Kidney epithelial cell (primary cell): ENCODE results near the gene NIPBL. TPM values are rescaled to one million over a fixed set of nuclear protein-coding genes. Genes with fewer than 3 reads are reported as not detected.
"Not testable (repeated sequence)": the region's sequence is repeated elsewhere in the genome, so short reads cannot be mapped to it uniquely, and the experiment has no call there.

ENCODE experiments used
- DNase-seq: peaks from one replicate; pipeline ENCODE4 v3.0.0-alpha.2; 2010; ENCODE audit warnings: low read depth
- H3K27me3 ChIP-seq: 2 replicates; pipeline ENCODE4 v1.6.0; 2011; ENCODE audit warnings: low read length; ENCODE audit not compliant: control insufficient read depth, insufficient read depth
- H3K36me3 ChIP-seq: 2 replicates; pipeline ENCODE4 v1.5.1; 2011; ENCODE audit warnings: low read length; ENCODE audit not compliant: control insufficient read depth, insufficient read depth
- H3K4me3 ChIP-seq: 2 replicates; pipeline ENCODE4 v1.5.1; 2011; ENCODE audit warnings: low read depth, mild to moderate bottlenecking, control low read depth, low read length
- CTCF ChIP-seq: IDR thresholded peaks from 2 replicates; pipeline ENCODE4 v1.5.1; 2011; ENCODE audit warnings: mild to moderate bottlenecking, moderate library complexity, low read length, control low read depth, inconsistent platforms; ENCODE audit not compliant: insufficient read depth, poor library complexity, severe bottlenecking
- total RNA-seq: library from RNA; depleted of rRNA; stranded (reverse); fragments of >200 nt; gene quantifications from 2 replicates; pipeline ENCODE4 v1.2.3, GENCODE V29; 2015

The NIPBL gene
- total RNA-seq, 1 donor from 2014 or later = 21.1 TPM

DNA sequence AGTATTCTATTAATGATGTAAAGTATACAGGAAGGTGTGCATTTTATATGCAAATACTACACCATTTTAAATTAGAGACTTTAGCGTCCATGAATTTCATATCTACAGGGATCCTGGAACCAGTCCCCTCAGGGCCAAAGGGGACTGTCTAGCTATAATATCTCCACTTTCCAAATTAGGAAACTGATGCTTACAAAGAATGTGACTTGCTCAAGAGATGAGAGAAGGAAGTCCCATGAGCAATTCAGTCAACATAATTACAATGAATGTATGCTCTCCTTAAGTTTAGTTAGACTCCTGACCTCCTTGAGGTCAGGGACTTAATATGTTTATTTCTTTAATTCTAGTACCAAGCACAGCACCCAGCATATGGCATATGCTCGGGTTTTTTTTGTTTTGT, 23.7 kb downstream of the NIPBL start:
- no peak for DNase-seq

GRCh38 chr5:36901077-36901476, 24.5 kb downstream of the NIPBL start:
- H3K27me3 ChIP-seq, H3K4me3 ChIP-seq, H3K36me3 ChIP-seq, DNase-seq: not testable (repeated sequence)

More for the DNA sequence above, 23.7 kb downstream of the NIPBL start:
- no peak for TF ChIP-seq CTCF
- H3K36me3 ChIP-seq = no peaks in the 10 kb centered on the region
- H3K4me3 ChIP-seq = no peak overlapping the region
- no peaks in the 10 kb centered on the region for H3K27me3 ChIP-seq

- Histone ChIP-seq H3K4me3 (no peak overlapping the region), H3K36me3 (no peaks in the 10 kb centered on the region), H3K27me3 (no peaks in the 10 kb centered on the region)
- TF ChIP-seq CTCF = no peak
- no peak for DNase-seq
These were observed 25.3 kb downstream of the NIPBL start for GRCh38 chr5:36901856-36902255.

GRCh38 chr5:36902353-36902752, 25.8 kb downstream of the NIPBL start:
- H3K27me3 ChIP-seq = no peaks in the 10 kb centered on the region
- no peaks in the 10 kb centered on the region for H3K36me3 ChIP-seq
- DNase-seq = no peak
- no peak overlapping the region for H3K4me3 ChIP-seq
- no peak for TF ChIP-seq CTCF

DNA sequence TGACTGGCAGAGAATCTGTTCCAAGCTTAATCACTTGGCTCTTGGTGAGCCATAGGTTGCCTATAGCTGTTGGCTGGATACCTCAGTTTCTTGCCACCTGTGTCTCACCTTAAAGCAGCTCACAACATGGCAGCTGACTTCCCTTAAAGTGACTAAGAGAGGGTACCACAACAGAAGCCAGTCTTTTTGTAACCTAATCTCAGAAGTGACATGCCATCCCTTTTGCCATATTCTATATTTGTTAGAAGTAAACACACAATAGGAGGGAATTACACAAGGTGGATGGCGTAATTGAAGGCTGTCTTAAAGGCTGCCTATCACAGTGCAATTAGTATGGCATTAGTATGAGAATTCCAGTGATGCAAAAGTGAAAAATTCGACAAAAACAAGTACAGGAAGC, 28.1 kb downstream of the NIPBL start:
- no peaks in the 10 kb centered on the region for H3K27me3 ChIP-seq
- TF ChIP-seq CTCF = no peak
- H3K4me3 ChIP-seq = no peak overlapping the region
- DNase-seq = no peak
- H3K36me3 ChIP-seq = no peaks in the 10 kb centered on the region

- TF ChIP-seq CTCF = no peak
- no peak for DNase-seq
- no peak overlapping the region for H3K4me3 ChIP-seq
- no peaks in the 10 kb centered on the region for H3K36me3 ChIP-seq
- H3K27me3 ChIP-seq = no peaks in the 10 kb centered on the region
These were observed 32.1 kb downstream of the NIPBL start for GRCh38 chr5:36908544-36909260.
